Panc1 (cell line): ENCODE results near the gene MLLT3. TPM values are rescaled to one million over a fixed set of nuclear protein-coding genes. Genes with fewer than 3 reads are reported as not detected.

Experiments used
- ATAC-seq: fragments of 200-7000 bp; cut with Tn5 transposase; 2 replicates; pipeline ENCODE4 v1.9.1; 2020; ENCODE audit warnings: mild to moderate bottlenecking, moderate library complexity
- BruUV-seq: library from RNA; stranded (reverse); fragments of 400-500 nt; replicated peaks from 2 replicates; lab custom pipeline; 2021; lab: Mats Ljungman, UMichigan
- CTCF ChIA-PET: fragments of 300-600 bp; sonication (Branson Sonifier 250); formaldehyde crosslinking; loops from one replicate; lab custom pipeline; 2022; ENCODE audit warnings: antibody characterized with exemption; lab: Charles Lee
- POLR2A ChIA-PET: fragments of 300-600 bp; sonication (Branson Sonifier 250); formaldehyde crosslinking; loops from one replicate; lab custom pipeline; 2022; ENCODE audit warnings: antibody characterized with exemption; lab: Charles Lee
- DNase-seq: peaks from one replicate; pipeline ENCODE4 v3.0.0-alpha.2; 2010; ENCODE audit warnings: low read depth, low spot score
- H3K27ac ChIP-seq: 2 replicates; pipeline ENCODE4 v1.5.1; 2011; ENCODE audit warnings: mild to moderate bottlenecking, low read length, inconsistent platforms
- H3K27me3 ChIP-seq: fragments of 200-500 bp; sonication (Bioruptor generic); 2 replicates; pipeline ENCODE4 v1.6.0; 2014; ENCODE audit warnings: low read length, inconsistent platforms; ENCODE audit not compliant: control insufficient read depth, insufficient read depth
- H3K36me3 ChIP-seq: fragments of 200-500 bp; sonication (Bioruptor generic); 2 replicates; pipeline ENCODE4 v1.5.1; 2014; ENCODE audit warnings: inconsistent platforms, mild to moderate bottlenecking, low read length, moderate library complexity; ENCODE audit not compliant: control insufficient read depth, insufficient read depth
- H3K4me1 ChIP-seq: 2 replicates; pipeline ENCODE4 v1.5.1; 2011; ENCODE audit warnings: inconsistent platforms, mild to moderate bottlenecking, low read length, moderate library complexity; ENCODE audit not compliant: control insufficient read depth, insufficient read depth
- H3K4me3 ChIP-seq, 2 experiments: 2 replicates each; pipeline ENCODE4 v1.5.1; 2011 to 2012; ENCODE audit warnings: low read depth in 2 of 2, low read length in 2 of 2, mild to moderate bottlenecking in 2 of 2, inconsistent platforms in 1 of 2, moderate library complexity in 1 of 2
- H3K9me3 ChIP-seq: fragments of 200-500 bp; sonication (Bioruptor generic); 2 replicates; pipeline ENCODE4 v1.5.1; 2014; ENCODE audit warnings: low read depth, mild to moderate bottlenecking, inconsistent platforms, low read length, moderate library complexity; ENCODE audit not compliant: control insufficient read depth, insufficient read depth
- POLR2AphosphoS5 ChIP-seq: IDR thresholded peaks from 2 replicates; pipeline ENCODE4 v1.6.1; 2012; ENCODE audit warnings: mild to moderate bottlenecking, low read depth, low read length, moderate library complexity
- SIN3A ChIP-seq: IDR thresholded peaks from 2 replicates; pipeline ENCODE4 v1.6.1; 2012; ENCODE audit warnings: low read depth, mild to moderate bottlenecking, low read length, moderate library complexity, borderline replicate concordance; ENCODE audit not compliant: insufficient read depth
- TCF7L2 ChIP-seq: IDR thresholded peaks from 2 replicates; pipeline ENCODE4 v1.6.1; 2011; ENCODE audit warnings: mild to moderate bottlenecking, low read depth, low read length, inconsistent platforms
- in situ Hi-C: cut with HindIII; loops from 2 replicates; pipeline ENCODE4 v1.10.0; 2016; ENCODE audit warnings: low sequenced_read_pairs, low pct_unique_long_range_greater_than_20kb
- intact Hi-C: fragments of 100-400 bp; cut with micrococcal nuclease; formaldehyde crosslinking; loops from one replicate; pipeline ENCODE4 v1.10.0; 2022; ENCODE audit not compliant: unreplicated experiment
- total RNA-seq: library from RNA; stranded (reverse); gene quantifications from one replicate; pipeline ENCODE4 v1.2.1, GENCODE V29; 2021; ENCODE audit not compliant: unreplicated experiment
- TF ChIP-seq, protein P1 (sequence below), 2 experiments: IDR thresholded peaks; 2 replicates each; pipeline ENCODE4 v1.6.1; 2011 to 2012; ENCODE audit warnings: low read depth in 2 of 2, control low read depth in 1 of 2, low read length in 1 of 2, mild to moderate bottlenecking in 1 of 2, moderate library complexity in 1 of 2; ENCODE audit not compliant: insufficient read depth in 1 of 2
- TF ChIP-seq, protein P2 (sequence below): fragments of 450-650 bp; IDR thresholded peaks from 2 replicates; pipeline ENCODE4 v1.5.1; 2017; ENCODE audit warnings: mild to moderate bottlenecking

Gene MLLT3
- total RNA-seq, 1 experiment from 2014 or later, result 0.49 TPM

DNA sequence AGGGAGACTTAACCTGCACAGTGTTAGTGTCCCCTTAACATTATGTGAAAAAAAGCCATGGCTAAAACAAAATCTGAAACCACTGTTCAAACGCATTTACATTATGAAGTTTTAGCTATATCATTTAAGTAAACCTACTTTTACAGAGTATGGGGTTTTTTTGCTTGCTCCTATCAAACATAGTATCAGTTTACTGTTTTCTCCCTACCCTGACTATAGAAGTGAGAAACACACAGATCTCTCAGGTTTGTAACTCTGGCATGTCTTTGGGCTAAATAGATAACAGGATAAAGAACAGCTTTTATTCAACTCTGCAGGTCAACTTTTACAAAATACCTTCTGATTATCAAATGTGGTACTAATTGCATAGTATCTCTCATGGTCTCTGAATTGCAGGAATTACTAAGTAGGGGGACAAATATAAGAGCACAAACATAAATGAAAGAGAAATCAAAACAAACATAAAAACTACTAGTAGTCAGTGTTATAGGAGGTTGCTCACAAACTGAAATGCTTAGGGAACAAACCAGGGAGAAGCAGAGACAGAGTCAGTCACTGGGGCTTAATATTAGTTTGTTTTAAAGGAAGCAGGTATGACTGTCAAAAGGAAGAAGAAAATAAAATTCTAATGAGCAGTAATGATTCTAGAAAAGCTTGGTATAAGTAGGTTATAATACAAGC lies 155.8 kb downstream of the MLLT3 start:
- no TSS peak for BruUV-seq
- Histone ChIP-seq H3K27me3 (no peaks in the 10 kb centered on the region), H3K4me1 (no peaks in the 10 kb centered on the region), H3K9me3 (no peaks in the 10 kb centered on the region), H3K4me3 (no peak overlapping the region), H3K27ac (no peak overlapping the region), H3K36me3 (no peaks in the 10 kb centered on the region)
- ATAC-seq, result no peak
- intact Hi-C loops, result no loop called here
- CTCF ChIA-PET, result no interaction called here
- TF ChIP-seq POLR2AphosphoS5 (no peak), TCF7L2 (no peak), SIN3A (no peak)
- TF ChIP-seq, protein P1, sequence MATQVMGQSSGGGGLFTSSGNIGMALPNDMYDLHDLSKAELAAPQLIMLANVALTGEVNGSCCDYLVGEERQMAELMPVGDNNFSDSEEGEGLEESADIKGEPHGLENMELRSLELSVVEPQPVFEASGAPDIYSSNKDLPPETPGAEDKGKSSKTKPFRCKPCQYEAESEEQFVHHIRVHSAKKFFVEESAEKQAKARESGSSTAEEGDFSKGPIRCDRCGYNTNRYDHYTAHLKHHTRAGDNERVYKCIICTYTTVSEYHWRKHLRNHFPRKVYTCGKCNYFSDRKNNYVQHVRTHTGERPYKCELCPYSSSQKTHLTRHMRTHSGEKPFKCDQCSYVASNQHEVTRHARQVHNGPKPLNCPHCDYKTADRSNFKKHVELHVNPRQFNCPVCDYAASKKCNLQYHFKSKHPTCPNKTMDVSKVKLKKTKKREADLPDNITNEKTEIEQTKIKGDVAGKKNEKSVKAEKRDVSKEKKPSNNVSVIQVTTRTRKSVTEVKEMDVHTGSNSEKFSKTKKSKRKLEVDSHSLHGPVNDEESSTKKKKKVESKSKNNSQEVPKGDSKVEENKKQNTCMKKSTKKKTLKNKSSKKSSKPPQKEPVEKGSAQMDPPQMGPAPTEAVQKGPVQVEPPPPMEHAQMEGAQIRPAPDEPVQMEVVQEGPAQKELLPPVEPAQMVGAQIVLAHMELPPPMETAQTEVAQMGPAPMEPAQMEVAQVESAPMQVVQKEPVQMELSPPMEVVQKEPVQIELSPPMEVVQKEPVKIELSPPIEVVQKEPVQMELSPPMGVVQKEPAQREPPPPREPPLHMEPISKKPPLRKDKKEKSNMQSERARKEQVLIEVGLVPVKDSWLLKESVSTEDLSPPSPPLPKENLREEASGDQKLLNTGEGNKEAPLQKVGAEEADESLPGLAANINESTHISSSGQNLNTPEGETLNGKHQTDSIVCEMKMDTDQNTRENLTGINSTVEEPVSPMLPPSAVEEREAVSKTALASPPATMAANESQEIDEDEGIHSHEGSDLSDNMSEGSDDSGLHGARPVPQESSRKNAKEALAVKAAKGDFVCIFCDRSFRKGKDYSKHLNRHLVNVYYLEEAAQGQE (IDR thresholded peaks at IDR 0.05; ENCODE audit: insufficient read depth in 1 of 2, low read depth in 2 of 2, low read length in 1 of 2), result no peak
- TF ChIP-seq, protein P2, sequence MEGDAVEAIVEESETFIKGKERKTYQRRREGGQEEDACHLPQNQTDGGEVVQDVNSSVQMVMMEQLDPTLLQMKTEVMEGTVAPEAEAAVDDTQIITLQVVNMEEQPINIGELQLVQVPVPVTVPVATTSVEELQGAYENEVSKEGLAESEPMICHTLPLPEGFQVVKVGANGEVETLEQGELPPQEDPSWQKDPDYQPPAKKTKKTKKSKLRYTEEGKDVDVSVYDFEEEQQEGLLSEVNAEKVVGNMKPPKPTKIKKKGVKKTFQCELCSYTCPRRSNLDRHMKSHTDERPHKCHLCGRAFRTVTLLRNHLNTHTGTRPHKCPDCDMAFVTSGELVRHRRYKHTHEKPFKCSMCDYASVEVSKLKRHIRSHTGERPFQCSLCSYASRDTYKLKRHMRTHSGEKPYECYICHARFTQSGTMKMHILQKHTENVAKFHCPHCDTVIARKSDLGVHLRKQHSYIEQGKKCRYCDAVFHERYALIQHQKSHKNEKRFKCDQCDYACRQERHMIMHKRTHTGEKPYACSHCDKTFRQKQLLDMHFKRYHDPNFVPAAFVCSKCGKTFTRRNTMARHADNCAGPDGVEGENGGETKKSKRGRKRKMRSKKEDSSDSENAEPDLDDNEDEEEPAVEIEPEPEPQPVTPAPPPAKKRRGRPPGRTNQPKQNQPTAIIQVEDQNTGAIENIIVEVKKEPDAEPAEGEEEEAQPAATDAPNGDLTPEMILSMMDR, result no peak
- in situ Hi-C loops, result no loop called here
- DNase-seq, result no peak
- POLR2A ChIA-PET, result no interaction called here

DNA sequence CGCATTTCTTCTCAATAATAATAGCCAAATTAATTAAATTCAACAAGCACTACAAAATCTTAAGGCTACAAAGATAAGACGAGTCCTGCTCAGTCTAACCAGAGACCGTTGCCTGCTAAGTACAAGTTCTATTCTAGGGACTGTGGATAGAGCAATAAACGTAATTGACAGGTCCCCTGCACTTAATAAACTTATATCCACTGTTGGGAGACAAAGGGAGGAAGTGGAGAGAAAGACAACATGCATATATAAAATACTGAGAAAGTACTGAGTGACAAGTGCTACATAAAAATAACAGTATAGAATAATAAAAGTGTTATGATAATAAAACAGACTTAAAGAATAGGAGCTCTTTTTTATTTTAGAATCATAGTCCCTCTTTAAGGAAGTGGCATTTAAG lies 158.1 kb downstream of the MLLT3 start:
- H3K36me3 ChIP-seq, result no peaks in the 10 kb centered on the region
- CTCF ChIA-PET, result no interaction called here
- H3K4me3 ChIP-seq, result no peak overlapping the region
- H3K27me3 ChIP-seq, result no peaks in the 10 kb centered on the region
- no peaks in the 10 kb centered on the region for H3K4me1 ChIP-seq
- H3K27ac ChIP-seq, result no peak overlapping the region
- no peak for DNase-seq
- no peak for TF ChIP-seq SIN3A
- TF ChIP-seq, protein P2, result no peak
- no peak for TF ChIP-seq POLR2AphosphoS5
- TF ChIP-seq, protein P1 (IDR thresholded peaks at IDR 0.05; ENCODE audit: insufficient read depth in 1 of 2, low read depth in 2 of 2, low read length in 1 of 2), result no peak
- TF ChIP-seq TCF7L2, result no peak
- no TSS peak for BruUV-seq
- POLR2A ChIA-PET, result no interaction called here
- intact Hi-C loops, result no loop called here
- H3K9me3 ChIP-seq, result no peaks in the 10 kb centered on the region
- no peak for ATAC-seq
- in situ Hi-C loops, result no loop called here
